Pancreas (tissue), 10 donors: ENCODE data around the gene E2F8. TPM values are rescaled to one million over a fixed set of nuclear protein-coding genes. Genes with fewer than 3 reads are reported as not detected.

Source experiments
- ATAC-seq, 4 donors: fragments of 200-7000 bp; cut with Tn5 transposase; one replicate each; pipeline versions ENCODE4 v1.8.0 to v1.9.1; 2020; ENCODE audit warnings: mild to moderate bottlenecking in 4 of 4, moderate library complexity in 4 of 4
- DNase-seq, 6 donors: peaks; one replicate each; pipeline ENCODE4 v3.0.0-alpha.2; 2020
- FAIRE-seq: peaks from 2 replicates; lab custom pipeline; 2012; peaks lifted over from hg19 to GRCh38; lab: Jason Lieb, UNC
- H3K27ac ChIP-seq, 4 donors: fragments of 200-600 bp; sonication (generic); 1 replicate in 3 of 4; 2 replicates in 1 of 4; pipeline versions ENCODE4 v1.5.0 to v1.8.0; 2020
- H3K27me3 ChIP-seq, 4 donors: fragments of 200-600 bp; one replicate each; pipeline ENCODE4 v1.8.0; 2021
- H3K36me3 ChIP-seq, 3 donors: fragments of 200-600 bp; sonication (generic) in 1 of 3; one replicate each; pipeline versions ENCODE4 v1.5.0 to v1.8.0; 2020 to 2021
- H3K4me1 ChIP-seq, 3 donors: fragments of 200-600 bp; one replicate each; pipeline ENCODE4 v1.8.0; 2021
- H3K4me3 ChIP-seq, 4 donors: fragments of 200-600 bp; sonication (generic) in 2 of 4; one replicate each; pipeline versions ENCODE4 v1.5.0 to v1.8.0; 2020 to 2021
- H3K9me3 ChIP-seq, 4 donors: fragments of 200-600 bp; one replicate each; pipeline ENCODE4 v1.8.0; 2021
- WGBS, 2 donors: extraction: QIAGEN DNeasy Blood & Tissue Kit; methylation state at CpG; one replicate each; pipeline ENCODE4 v1.1.7; 2013; 5-methylcytosine and 5-hydroxymethylcytosine counted together
- intact Hi-C, 3 donors: fragments of 100-400 bp; cut with DNase I; formaldehyde crosslinking; loops; one replicate each; pipeline versions ENCODE4 v1.11.1 to v1.14.2; 2022
- polyA plus RNA-seq, 2 donors: library from polyadenylated mRNA; stranded (reverse); fragments of 200-250 nt; gene quantifications; one replicate each; pipeline ENCODE4 v1.2.3, GENCODE V29; 2013
- total RNA-seq, 6 donors: library from RNA; stranded (reverse); fragmentation: NEBNext Ultra II Directional in 4 of 6; extraction: Animal tissue kit (Norgen Biotek cat#: 25700) in 4 of 6; gene quantifications; one replicate each; pipeline versions ENCODE4 v1.2.1 to v1.2.4, GENCODE V29; 2021 to 2023
- TF ChIP-seq, protein P1 (sequence below), 4 donors: fragments of 200-600 bp; sonication (generic) in 3 of 4; IDR thresholded peaks; one replicate each; pipeline versions ENCODE4 v1.5.0 to v1.8.0; 2021; ENCODE audit warnings: antibody characterized with exemption in 4 of 4
- donor health status: healthy with polysubstance abuse.
- donor health status: DM: no; HTN: no; CAD: no; lungs with moderate emphysema.
- donor health status: DM: no; HTN: no; CAD: no.
- donor health status: control.
- donor health status: control.
- donor health status: Bipolar disorder and iron deficiency.
- donor health status: DM: yes; HTN: yes; CAD: no.
- donor health status: DM: no; HTN: no; CAD: no.
- donor health status: DM: no; HTN: no; CAD: no.
- donor health status: DM: yes; HTN: yes; CAD: no.

The E2F8 gene
- total and polyA plus RNA-seq, 8 donors, result 0.06 to 0.44 (median 0.15) TPM; not detected in 5

DNA sequence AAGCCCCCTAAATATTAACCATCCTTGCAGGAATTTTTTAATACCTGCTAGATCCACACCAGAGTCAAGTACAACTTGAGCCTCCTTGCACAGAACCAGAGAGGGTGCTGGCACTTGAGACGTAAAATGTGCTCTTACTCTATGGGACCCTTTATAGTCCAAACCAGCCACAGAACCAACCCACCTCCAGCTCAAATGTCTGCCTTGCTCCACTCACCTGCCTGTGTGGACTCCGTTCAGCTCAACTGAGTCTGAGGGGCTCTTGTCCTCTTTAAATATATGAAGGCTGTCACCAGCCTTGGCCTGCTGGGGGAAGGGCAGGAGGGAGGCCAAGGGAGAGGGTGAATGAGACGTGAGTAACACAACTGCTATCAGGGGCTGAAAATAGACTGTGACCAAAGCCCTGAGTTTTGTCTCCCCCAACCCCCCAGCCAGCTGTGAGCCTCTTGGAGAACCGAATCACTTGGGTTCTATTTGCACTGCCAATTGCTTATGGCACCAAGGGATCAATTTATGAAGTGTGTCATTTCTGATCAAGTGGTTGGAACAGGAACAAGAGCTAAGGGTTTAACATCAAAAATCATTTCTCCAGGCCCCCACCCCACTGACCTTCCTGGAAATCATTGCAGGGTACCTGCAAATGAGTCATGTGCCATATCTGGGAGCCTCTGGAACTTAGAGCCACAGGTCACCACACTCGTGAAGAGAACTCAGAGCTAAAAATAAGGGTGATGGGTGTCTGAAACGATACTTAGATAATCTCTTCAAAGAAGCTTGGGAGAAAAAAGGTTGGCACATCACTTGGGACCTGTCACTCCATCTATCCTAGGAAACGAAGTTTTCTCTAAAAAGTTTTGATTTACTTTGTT is 38.8 kb downstream of the E2F8 start, which contains the start of gene CSRP3:
TSS of gene CSRP3 (minus strand) at position 247 of the 869 bp plus-strand sequence. CDS start 9,535 bp downstream, outside the sequence.
- no peak for ATAC-seq
- TF ChIP-seq, protein P1, sequence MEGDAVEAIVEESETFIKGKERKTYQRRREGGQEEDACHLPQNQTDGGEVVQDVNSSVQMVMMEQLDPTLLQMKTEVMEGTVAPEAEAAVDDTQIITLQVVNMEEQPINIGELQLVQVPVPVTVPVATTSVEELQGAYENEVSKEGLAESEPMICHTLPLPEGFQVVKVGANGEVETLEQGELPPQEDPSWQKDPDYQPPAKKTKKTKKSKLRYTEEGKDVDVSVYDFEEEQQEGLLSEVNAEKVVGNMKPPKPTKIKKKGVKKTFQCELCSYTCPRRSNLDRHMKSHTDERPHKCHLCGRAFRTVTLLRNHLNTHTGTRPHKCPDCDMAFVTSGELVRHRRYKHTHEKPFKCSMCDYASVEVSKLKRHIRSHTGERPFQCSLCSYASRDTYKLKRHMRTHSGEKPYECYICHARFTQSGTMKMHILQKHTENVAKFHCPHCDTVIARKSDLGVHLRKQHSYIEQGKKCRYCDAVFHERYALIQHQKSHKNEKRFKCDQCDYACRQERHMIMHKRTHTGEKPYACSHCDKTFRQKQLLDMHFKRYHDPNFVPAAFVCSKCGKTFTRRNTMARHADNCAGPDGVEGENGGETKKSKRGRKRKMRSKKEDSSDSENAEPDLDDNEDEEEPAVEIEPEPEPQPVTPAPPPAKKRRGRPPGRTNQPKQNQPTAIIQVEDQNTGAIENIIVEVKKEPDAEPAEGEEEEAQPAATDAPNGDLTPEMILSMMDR (IDR thresholded peaks at IDR 0.05), result no peak

DNA sequence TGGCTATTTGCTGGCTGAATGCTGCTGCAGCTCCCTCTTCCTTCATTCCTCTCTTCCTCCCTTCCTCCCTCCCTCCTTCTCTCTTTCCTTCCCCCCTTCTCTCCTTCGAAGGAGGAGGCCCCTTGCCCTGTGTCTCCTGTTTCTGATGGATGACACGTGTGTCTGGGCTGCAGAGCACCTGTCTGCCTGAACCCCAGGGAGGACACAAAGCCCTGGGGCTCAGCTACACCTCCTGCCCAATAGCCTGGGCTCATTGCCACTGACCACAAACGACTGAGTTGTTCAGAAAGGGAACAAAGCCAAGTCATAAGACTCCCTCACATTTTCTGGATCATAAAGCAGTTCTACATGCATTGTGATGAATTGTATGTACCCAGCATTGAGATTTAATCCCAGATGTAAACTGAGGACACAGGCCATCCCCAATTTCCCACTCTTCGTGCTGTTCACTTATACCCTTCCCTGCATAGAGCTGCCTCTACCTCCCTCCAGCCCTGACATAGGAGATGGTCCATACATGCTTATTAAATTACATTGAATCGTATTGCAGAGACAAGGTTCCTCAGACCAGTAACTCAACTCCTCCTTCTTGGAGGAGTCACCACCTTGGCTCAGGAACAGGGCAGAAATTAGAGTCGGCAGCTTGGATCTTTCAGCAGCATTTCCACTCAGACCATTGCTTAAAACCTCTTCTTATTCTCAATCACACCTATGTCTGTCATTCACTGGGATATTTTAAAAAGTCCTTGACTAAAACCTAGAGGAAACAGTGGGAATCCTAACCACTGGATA is 40.1 kb downstream of the E2F8 start:
- H3K4me1 ChIP-seq, result no peaks in the 10 kb centered on the region
- ATAC-seq, result peak in 2 of 4 donors; percentile 35 to 44
- no peak overlapping the region for H3K27ac ChIP-seq
- H3K36me3 ChIP-seq, result no peaks in the 10 kb centered on the region
- H3K4me3 ChIP-seq, result no peak overlapping the region
- no peaks in the 10 kb centered on the region for H3K9me3 ChIP-seq
- WGBS, 2 donors, result 42 to 50% methylated on average over 6 of the region's 6 CpGs
- H3K27me3 ChIP-seq, result no peaks in the 10 kb centered on the region
- DNase-seq, result no peak
- no peak for FAIRE-seq
- TF ChIP-seq, protein P1 (IDR thresholded peaks at IDR 0.05), result no peak
- intact Hi-C loops, result no loop called here

More for the DNA sequence above, 38.8 kb downstream of the E2F8 start, which contains the start of gene CSRP3:
- no peak within 1 kb of the TSS for H3K4me3 ChIP-seq
- H3K9me3 ChIP-seq, result no peaks in the 10 kb centered on the region
- no peaks in the 10 kb centered on the region for H3K36me3 ChIP-seq
- no peak within 1 kb of the TSS for H3K27ac ChIP-seq
- WGBS, 2 donors, result 70 to 78% methylated on average over 7 of the region's 7 CpGs
- intact Hi-C loops, result no loop called here
- no peaks in the 10 kb centered on the region for H3K27me3 ChIP-seq
- no peaks in the 10 kb centered on the region for H3K4me1 ChIP-seq
- DNase-seq, result no peak
- FAIRE-seq, result no peak

DNA sequence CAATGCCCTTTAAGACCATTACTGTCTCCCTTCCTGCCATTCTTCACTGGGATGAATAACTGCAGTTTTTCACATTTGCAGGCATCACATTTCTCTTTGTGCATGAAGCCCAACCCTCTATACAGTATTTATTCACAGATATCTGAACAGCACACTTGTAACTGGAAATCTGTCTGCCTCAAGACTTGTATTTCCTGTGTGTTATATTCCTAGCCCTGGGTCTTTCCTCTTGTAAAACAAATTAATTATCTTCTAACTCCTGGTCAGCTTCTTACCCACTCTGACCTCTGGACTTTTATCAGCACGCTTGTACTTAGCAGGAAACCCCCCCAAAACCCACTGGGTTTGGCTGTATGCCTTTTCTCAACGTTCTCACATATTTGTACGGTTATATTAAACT is 41.0 kb downstream of the E2F8 start:
- ATAC-seq (no peak), FAIRE-seq (no peak), DNase-seq (no peak)
- intact Hi-C loops, result no loop called here
- 28 to 34% methylated on average over 3 of the region's 3 CpGs for WGBS, 2 donors
- Histone ChIP-seq H3K27ac (no peak overlapping the region), H3K9me3 (no peaks in the 10 kb centered on the region), H3K27me3 (no peaks in the 10 kb centered on the region), H3K4me3 (no peak overlapping the region), H3K36me3 (no peaks in the 10 kb centered on the region), H3K4me1 (no peaks in the 10 kb centered on the region)
- TF ChIP-seq, protein P1 (IDR thresholded peaks at IDR 0.05), result no peak

DNA sequence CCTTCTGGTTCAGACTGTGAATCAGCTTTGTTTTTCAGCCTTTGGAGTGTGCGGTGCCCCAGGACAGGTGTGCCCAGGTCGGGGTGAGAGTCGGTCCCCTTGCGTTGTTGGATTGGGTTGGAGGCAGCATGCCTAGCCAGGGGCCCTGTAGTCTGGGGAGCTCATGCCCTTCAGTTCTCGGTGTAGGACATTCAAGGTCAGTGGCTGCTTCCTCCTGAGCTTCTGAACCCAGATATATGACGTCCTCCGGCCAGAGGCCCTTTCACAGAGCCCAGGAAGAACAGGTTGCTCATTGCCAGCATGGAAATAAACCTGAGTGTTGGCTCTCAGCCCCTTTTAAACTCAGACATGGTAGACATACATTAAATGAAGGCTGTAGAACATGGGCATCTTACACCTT is 41.7 kb downstream of the E2F8 start:
- TF ChIP-seq, protein P1 (IDR thresholded peaks at IDR 0.05), result no peak
- no peaks in the 10 kb centered on the region for H3K9me3 ChIP-seq
- H3K4me3 ChIP-seq, result no peak overlapping the region
- no peaks in the 10 kb centered on the region for H3K27me3 ChIP-seq
- H3K4me1 ChIP-seq, result no peaks in the 10 kb centered on the region
- ATAC-seq, result no peak
- H3K36me3 ChIP-seq, result no peaks in the 10 kb centered on the region
- intact Hi-C loops, result no loop called here
- no peak overlapping the region for H3K27ac ChIP-seq
- no peak for FAIRE-seq
- DNase-seq, result no peak
- WGBS, 2 donors, result 78 to 86% methylated on average over 7 of the region's 7 CpGs
